Neuronal stem cell (in vitro differentiated cells): ENCODE measurements around the gene C6orf47.
A peak's percentile ranks its signal among the peaks of the same experiment; 100 is the strongest.

Source experiments
- DNase-seq: peaks from one replicate; pipeline ENCODE4 v3.0.0-alpha.2; 2013; ENCODE audit warnings: low spot score
- H2AFZ ChIP-seq: one replicate; pipeline ENCODE4 v1.6.1; 2013; ENCODE audit warnings: mild to moderate bottlenecking, low read length, inconsistent platforms
- H2AK5ac ChIP-seq: 2 replicates; pipeline ENCODE4 v1.6.1; 2013; ENCODE audit warnings: low read depth, mild to moderate bottlenecking, inconsistent platforms, low read length, moderate library complexity, mixed read lengths
- H2BK120ac ChIP-seq: 2 replicates; pipeline ENCODE4 v1.6.1; 2013; ENCODE audit warnings: low read depth, mild to moderate bottlenecking, inconsistent platforms, low read length, moderate library complexity, mixed read lengths
- H2BK12ac ChIP-seq: one replicate; pipeline ENCODE4 v1.6.1; 2013; ENCODE audit warnings: low read length, inconsistent platforms
- H2BK15ac ChIP-seq: 2 replicates; pipeline ENCODE4 v1.6.1; 2013; ENCODE audit warnings: mild to moderate bottlenecking, low read length, inconsistent platforms, mixed read lengths
- H2BK5ac ChIP-seq: one replicate; pipeline ENCODE4 v1.6.1; 2013; ENCODE audit warnings: inconsistent platforms, mild to moderate bottlenecking, low read length, moderate library complexity
- H3K14ac ChIP-seq: one replicate; pipeline ENCODE4 v1.6.1; 2013; ENCODE audit warnings: low read length, inconsistent platforms
- H3K18ac ChIP-seq: 2 replicates; pipeline ENCODE4 v1.6.1; 2013; ENCODE audit warnings: low read length, inconsistent platforms
- H3K23ac ChIP-seq: 2 replicates; pipeline ENCODE4 v1.6.1; 2013; ENCODE audit warnings: low read depth, mild to moderate bottlenecking, mixed read lengths, low read length, inconsistent platforms; ENCODE audit not compliant: poor library complexity
- H3K27ac ChIP-seq: replicated peaks from 3 replicates; pipeline ENCODE4 v1.5.1; 2013; ENCODE audit warnings: low read length, inconsistent platforms
- H3K27me3 ChIP-seq, 3 experiments: 2 replicates each; pipeline ENCODE4 v1.6.1; 2013; ENCODE audit warnings: low read length in 3 of 3, mild to moderate bottlenecking in 2 of 3, inconsistent platforms in 1 of 3, low read depth in 1 of 3, mixed read lengths in 1 of 3, moderate library complexity in 1 of 3; ENCODE audit not compliant: control insufficient read depth in 3 of 3, insufficient read depth in 3 of 3
- H3K36me3 ChIP-seq, 2 donors: replicated peaks in 1 of 2; 2 replicates each; pipeline ENCODE4 v1.6.1; 2013; ENCODE audit warnings: low read length in 2 of 2; ENCODE audit not compliant: control insufficient read depth in 2 of 2, insufficient read depth in 2 of 2
- H3K4ac ChIP-seq: 2 replicates; pipeline ENCODE4 v1.6.1; 2013; ENCODE audit warnings: inconsistent platforms, mild to moderate bottlenecking, low read length, moderate library complexity
- H3K4me1 ChIP-seq, 2 donors: 1 replicate in 1 of 2; 2 replicates in 1 of 2; pipeline ENCODE4 v1.6.1; 2013; ENCODE audit warnings: low read length in 2 of 2, low read depth in 1 of 2; ENCODE audit not compliant: control insufficient read depth in 2 of 2, insufficient read depth in 1 of 2
- H3K4me2 ChIP-seq: one replicate; pipeline ENCODE4 v1.6.1; 2013; ENCODE audit warnings: mild to moderate bottlenecking, low read length, inconsistent platforms; ENCODE audit not compliant: insufficient read depth, poor library complexity, severe bottlenecking
- H3K4me3 ChIP-seq, 2 donors: 2 replicates each; pipeline ENCODE4 v1.5.1; 2013; ENCODE audit warnings: low read length in 2 of 2, mild to moderate bottlenecking in 2 of 2, inconsistent platforms in 1 of 2, moderate library complexity in 1 of 2
- H3K79me1 ChIP-seq: one replicate; pipeline ENCODE4 v1.6.1; 2013; ENCODE audit warnings: low read depth, mild to moderate bottlenecking, inconsistent platforms, low read length, moderate library complexity
- H3K9ac ChIP-seq: one replicate; pipeline ENCODE4 v1.6.1; 2013; ENCODE audit warnings: mild to moderate bottlenecking, low read depth, low read length, inconsistent platforms; ENCODE audit not compliant: poor library complexity
- H3K9me3 ChIP-seq, 2 donors: replicated peaks in 1 of 2; 2 replicates each; pipeline versions ENCODE3 to v1.6.1; 2013; ENCODE audit warnings: low read length in 2 of 2, mild to moderate bottlenecking in 2 of 2, inconsistent platforms in 1 of 2, low read depth in 1 of 2, mixed read lengths in 1 of 2, moderate library complexity in 1 of 2; ENCODE audit not compliant: control insufficient read depth in 2 of 2, insufficient read depth in 1 of 2
- H4K8ac ChIP-seq: one replicate; pipeline ENCODE4 v1.6.1; 2013; ENCODE audit warnings: low read depth, mild to moderate bottlenecking, inconsistent platforms, low read length, moderate library complexity
- H4K91ac ChIP-seq: one replicate; pipeline ENCODE4 v1.6.1; 2013; ENCODE audit warnings: low read length, low read depth, mild to moderate bottlenecking, inconsistent platforms; ENCODE audit not compliant: poor library complexity
- WGBS, 2 donors: extraction: QIAGEN DNeasy Blood & Tissue Kit; methylation state at CpG; one replicate each; pipeline ENCODE4 v1.1.7; 2013; ENCODE audit warnings: missing lambda C conversion rate in 2 of 2, mixed read lengths in 1 of 2; ENCODE audit not compliant: insufficient read length in 2 of 2, insufficient replicate concordance in 1 of 2; ENCODE audit errors: extremely low coverage in 2 of 2; 5-methylcytosine and 5-hydroxymethylcytosine counted together

Gene C6orf47

GRCh38 chr6:31619805-31620585 is 40.6 kb downstream of the C6orf47 start:
- Histone ChIP-seq H3K4me2 (peak overlapping the region; percentile 67), H3K14ac (no peak overlapping the region), H2AFZ (peak overlapping the region; percentile 83), H3K4me1 (peaks cover 7 to 19% of the 10 kb centered on the region in 2 donors), H3K27me3 (no peaks in the 10 kb centered on the region), H2BK120ac (peak overlapping the region; percentile 57), H2AK5ac (no peak overlapping the region), H3K27ac (peak overlapping the region; percentile 100), H3K9ac (peak overlapping the region; percentile 96), H3K23ac (peak overlapping the region; percentile 97), H4K8ac (peak overlapping the region; percentile 96), H3K79me1 (peaks cover 5% of the 10 kb centered on the region), H3K9me3 (no peaks in the 10 kb centered on the region), H2BK5ac (peak overlapping the region; percentile 91), H2BK12ac (no peak overlapping the region), H3K36me3 (peaks cover 26 to 37% of the 10 kb centered on the region in 2 donors), H4K91ac (no peak overlapping the region), H3K18ac (peak overlapping the region; percentile 100), H2BK15ac (peak overlapping the region; percentile 82), H3K4me3 (peak overlapping the region; percentile 59 to 82), H3K4ac (no peak overlapping the region)
- WGBS, 2 donors, result no CpG with 5 or more reads among the region's 50 CpGs
- peak; percentile 99 for DNase-seq

- no peaks in the 10 kb centered on the region for H3K79me1 ChIP-seq
- H3K27me3 ChIP-seq, result no peaks in the 10 kb centered on the region
- no peak overlapping the region for H3K4ac ChIP-seq
- peaks cover 4 to 7% of the 10 kb centered on the region in 2 donors for H3K36me3 ChIP-seq
- peaks cover 3 to 13% of the 10 kb centered on the region in 2 donors for H3K4me1 ChIP-seq
- H3K9me3 ChIP-seq, result no peaks in the 10 kb centered on the region
- H3K18ac ChIP-seq, result no peak overlapping the region
- no peak overlapping the region for H2BK12ac ChIP-seq
- H3K23ac ChIP-seq, result no peak overlapping the region
- H2AFZ ChIP-seq, result no peak overlapping the region
- H3K14ac ChIP-seq, result no peak overlapping the region
- no peak overlapping the region for H3K9ac ChIP-seq
- no peak overlapping the region for H3K27ac ChIP-seq
- no peak overlapping the region for H2BK15ac ChIP-seq
- no CpG with 5 or more reads among the region's 2 CpGs for WGBS, 2 donors
- H3K4me2 ChIP-seq, result no peak overlapping the region
- H2BK120ac ChIP-seq, result no peak overlapping the region
- H4K91ac ChIP-seq, result no peak overlapping the region
- no peak overlapping the region for H3K4me3 ChIP-seq
- DNase-seq, result no peak
- no peak overlapping the region for H2BK5ac ChIP-seq
- no peak overlapping the region for H2AK5ac ChIP-seq
- no peak overlapping the region for H4K8ac ChIP-seq
These were observed 43.6 kb downstream of the C6orf47 start for GRCh38 chr6:31617010-31617409.

DNA sequence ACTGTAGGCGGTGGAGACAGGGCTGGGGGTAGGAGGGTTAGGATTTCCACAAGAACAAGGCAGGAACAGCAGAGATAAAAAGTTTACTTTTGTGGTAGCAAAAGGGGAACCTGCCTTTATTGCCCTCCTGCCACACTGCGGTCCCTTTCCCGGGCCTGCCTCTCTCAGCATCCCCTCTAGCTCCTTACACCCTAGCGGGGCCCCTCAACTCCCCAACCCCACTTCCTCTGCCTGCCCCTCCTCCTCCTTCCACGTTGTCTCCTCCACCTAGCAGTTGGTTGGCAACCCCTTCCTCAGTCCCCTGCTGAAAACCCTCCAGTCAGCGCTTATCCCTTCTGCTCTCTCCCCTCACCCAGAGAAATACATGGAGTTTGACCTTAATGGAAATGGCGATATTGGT is 44.8 kb downstream of the C6orf47 start:
- DNase-seq, result no peak
- no peak overlapping the region for H4K91ac ChIP-seq
- H3K9me3 ChIP-seq, result no peaks in the 10 kb centered on the region
- no peaks in the 10 kb centered on the region for H3K27me3 ChIP-seq
- no peak overlapping the region for H3K18ac ChIP-seq
- peaks cover 2 to 11% of the 10 kb centered on the region in 2 donors for H3K4me1 ChIP-seq
- H3K27ac ChIP-seq, result no peak overlapping the region
- H3K36me3 ChIP-seq, result no peaks in the 10 kb centered on the region
- H3K9ac ChIP-seq, result no peak overlapping the region
- no peak overlapping the region for H2BK15ac ChIP-seq
- no peak overlapping the region for H3K23ac ChIP-seq
- H3K4me3 ChIP-seq, result no peak overlapping the region
- no peak overlapping the region for H3K4ac ChIP-seq
- no peak overlapping the region for H3K4me2 ChIP-seq
- H2AK5ac ChIP-seq, result no peak overlapping the region
- peak overlapping the region; percentile 51 for H2BK120ac ChIP-seq
- WGBS, 2 donors, result no CpG with 5 or more reads among the region's 7 CpGs
- H3K79me1 ChIP-seq, result no peaks in the 10 kb centered on the region
- H2BK12ac ChIP-seq, result no peak overlapping the region
- peak overlapping the region; percentile 27 for H2AFZ ChIP-seq
- no peak overlapping the region for H4K8ac ChIP-seq
- H3K14ac ChIP-seq, result no peak overlapping the region
- no peak overlapping the region for H2BK5ac ChIP-seq

- H3K27me3 ChIP-seq, result no peaks in the 10 kb centered on the region
- no peak within 1 kb of the TSS for H3K4me3 ChIP-seq
- H2BK5ac ChIP-seq, result no peak within 1 kb of the TSS
- no peak within 1 kb of the TSS for H3K23ac ChIP-seq
- peaks cover 2 to 11% of the 10 kb centered on the region in 2 donors for H3K4me1 ChIP-seq
- H3K36me3 ChIP-seq, result no peaks in the 10 kb centered on the region
- no peak within 1 kb of the TSS for H2BK15ac ChIP-seq
- no peak within 1 kb of the TSS for H2AK5ac ChIP-seq
- peak within 1 kb of the TSS; percentile 27 for H2AFZ ChIP-seq
- no peaks in the 10 kb centered on the region for H3K9me3 ChIP-seq
- DNase-seq, result no peak
- H3K14ac ChIP-seq, result no peak within 1 kb of the TSS
- H4K8ac ChIP-seq, result no peak within 1 kb of the TSS
- H3K27ac ChIP-seq, result no peak within 1 kb of the TSS
- WGBS, 2 donors, result no CpG with 5 or more reads among the region's 6 CpGs
- no peak within 1 kb of the TSS for H2BK12ac ChIP-seq
- H4K91ac ChIP-seq, result no peak within 1 kb of the TSS
- H3K18ac ChIP-seq, result peak within 1 kb of the TSS; percentile 13
- H3K4ac ChIP-seq, result no peak within 1 kb of the TSS
- peak within 1 kb of the TSS; percentile 51 for H2BK120ac ChIP-seq
- no peaks in the 10 kb centered on the region for H3K79me1 ChIP-seq
- no peak within 1 kb of the TSS for H3K4me2 ChIP-seq
- no peak within 1 kb of the TSS for H3K9ac ChIP-seq
These were observed 45.6 kb downstream of the C6orf47 start, which contains the start of gene AIF1 for GRCh38 chr6:31614684-31615578. TSS of gene AIF1 (plus strand) at chr6:31615234. CDS start at chr6:31615330, 96 bp downstream.
